T-helper 1 cell treated with Interleukin-12 subunit alpha and Interleukin-12 subunit beta and Interleukin-4 antibody, amounts not matched to agents 30 ng/mL and 1 ng/mL, for 36 hours (primary cell): ENCODE measurements around the gene DAG1. TPM values are rescaled to one million over a fixed set of nuclear protein-coding genes. Genes with fewer than 3 reads are reported as not detected.
"Not testable (repeated sequence)": the region's sequence is repeated elsewhere in the genome, so short reads cannot be mapped to it uniquely, and the experiment has no call there.

ENCODE experiments used
- intact Hi-C: fragments of 100-400 bp; cut with micrococcal nuclease; formaldehyde crosslinking; loops from one replicate; pipeline ENCODE4 v1.15.1; 2024
- total RNA-seq: library from RNA; stranded (reverse); gene quantifications from 2 replicates; pipeline ENCODE4 v1.2.3, GENCODE V29; 2022

DAG1 gene
- total RNA-seq, 1 donor from 2014 or later = 19.2 TPM

DNA sequence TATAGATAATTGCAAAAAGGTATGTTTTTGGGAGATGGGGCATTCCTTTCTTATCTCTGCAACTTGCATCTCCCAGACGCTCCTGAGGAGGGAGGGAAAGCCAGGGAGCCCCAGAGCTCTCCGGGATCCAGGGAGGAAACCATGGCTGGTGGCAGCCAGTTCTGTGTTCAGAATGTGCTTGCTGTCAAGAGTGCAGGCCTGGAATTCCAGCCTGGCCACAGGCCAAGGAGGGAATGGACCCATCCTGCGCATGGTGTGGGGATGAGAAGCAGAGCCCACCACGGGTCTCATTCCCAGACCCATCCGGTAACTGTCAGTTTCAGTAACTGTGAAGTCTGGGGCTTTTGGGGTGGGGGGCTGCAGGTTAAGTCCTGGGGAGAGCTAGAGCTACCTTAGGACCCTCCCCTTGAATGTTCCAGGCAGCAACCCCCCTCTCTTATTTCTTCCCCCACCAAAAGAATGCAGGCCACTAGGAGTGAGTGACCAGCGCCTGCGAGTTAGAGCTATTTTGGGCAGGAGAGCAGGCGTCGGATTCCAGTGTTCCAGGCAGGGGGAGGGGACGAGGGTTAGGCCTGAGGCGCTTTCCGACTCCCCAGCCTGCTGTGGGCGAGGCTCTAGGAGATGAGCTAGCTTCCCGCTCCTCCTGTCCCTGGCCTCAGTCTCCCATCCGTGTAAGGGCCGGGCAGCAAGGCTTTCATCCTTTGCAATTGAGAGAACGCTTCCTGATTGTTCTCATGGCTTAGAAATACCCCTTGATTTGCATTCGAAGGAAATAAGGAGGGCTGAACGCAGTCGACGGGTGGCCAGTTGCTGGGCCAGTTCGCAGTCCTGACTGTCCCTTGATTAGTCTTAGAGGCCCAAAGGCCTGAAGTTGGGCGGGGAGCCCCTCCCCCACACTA lies 781 bp upstream of the DAG1 start:
- intact Hi-C loops = no loop called here

DNA sequence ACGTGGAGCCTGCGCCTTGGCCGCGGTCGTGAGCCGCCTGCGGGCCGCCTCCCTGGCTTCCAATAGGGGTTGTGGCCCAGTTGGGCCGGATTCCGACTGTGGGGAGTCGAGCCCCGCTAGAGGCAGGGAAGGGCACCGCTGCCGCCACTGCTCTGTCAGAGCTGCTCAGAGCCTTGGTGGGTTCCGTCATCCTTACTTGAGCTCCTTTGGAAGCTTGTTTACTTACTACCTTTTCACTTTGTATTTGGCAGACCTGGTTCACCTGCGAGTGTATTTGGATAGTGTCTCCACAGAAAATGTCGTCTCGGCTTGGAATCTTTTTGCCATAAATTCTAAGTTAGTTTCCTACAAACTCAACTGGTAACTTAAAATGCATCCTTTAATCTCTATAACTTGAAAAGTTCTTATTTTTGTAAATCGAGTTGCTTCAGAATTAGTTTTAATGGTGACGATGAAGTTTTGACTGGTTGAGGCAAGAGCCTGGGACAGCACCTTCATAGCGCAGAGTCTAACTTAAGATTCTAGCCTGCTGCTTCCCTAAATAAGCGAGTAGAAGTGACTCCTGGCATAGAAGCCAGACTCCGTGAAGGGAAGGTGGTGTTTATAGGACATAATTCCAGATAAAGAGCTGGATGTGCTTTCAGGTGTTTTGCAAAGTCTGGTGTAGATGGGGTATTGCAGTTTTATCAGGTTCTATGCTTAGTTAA lies 800 bp downstream of the DAG1 start:
- intact Hi-C loops = loop anchor here (1.0 to 10.0 kb wide), 19 partner anchors 22 to 1096 kb away; partner anchors contain the start of genes APEH, BSN, C3orf18 and CCDC71

DNA sequence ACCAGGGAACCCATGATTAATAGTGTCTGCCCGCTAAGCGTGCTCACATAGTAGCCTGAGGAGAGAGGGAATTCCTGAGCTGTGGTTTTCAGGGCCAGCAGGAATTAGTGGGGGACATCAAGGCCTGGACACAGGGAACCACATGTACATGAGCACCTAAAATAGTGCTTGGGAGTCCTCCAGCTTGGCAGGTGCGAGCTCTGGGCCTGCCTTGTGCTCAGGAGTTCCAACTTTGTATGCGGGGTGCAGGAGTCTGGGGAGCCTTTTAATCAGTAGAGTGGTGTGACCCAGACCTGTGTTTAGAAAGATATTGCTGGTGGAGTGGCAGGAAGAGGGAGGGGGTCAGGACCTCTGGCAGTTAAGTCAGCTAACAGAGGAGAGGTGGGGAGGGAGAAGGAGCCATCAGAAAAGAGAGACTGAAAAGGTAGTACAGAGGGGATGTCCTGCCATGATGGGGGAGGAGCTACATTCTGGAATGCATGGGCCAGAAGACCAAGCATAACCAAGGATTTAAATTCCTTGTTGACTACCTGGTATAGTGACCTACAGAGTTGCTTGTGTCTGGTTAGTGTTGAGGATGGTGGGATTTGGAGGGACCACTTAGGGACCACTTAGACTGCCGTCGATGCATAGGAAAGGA lies 1.9 kb downstream of the DAG1 start:
- intact Hi-C loops = loop anchor here (2.0 to 10.0 kb wide), 6 partner anchors 67 to 1095 kb away; partner anchors contain the start of genes C3orf18, HEMK1, HYAL3 and IFRD2

DNA sequence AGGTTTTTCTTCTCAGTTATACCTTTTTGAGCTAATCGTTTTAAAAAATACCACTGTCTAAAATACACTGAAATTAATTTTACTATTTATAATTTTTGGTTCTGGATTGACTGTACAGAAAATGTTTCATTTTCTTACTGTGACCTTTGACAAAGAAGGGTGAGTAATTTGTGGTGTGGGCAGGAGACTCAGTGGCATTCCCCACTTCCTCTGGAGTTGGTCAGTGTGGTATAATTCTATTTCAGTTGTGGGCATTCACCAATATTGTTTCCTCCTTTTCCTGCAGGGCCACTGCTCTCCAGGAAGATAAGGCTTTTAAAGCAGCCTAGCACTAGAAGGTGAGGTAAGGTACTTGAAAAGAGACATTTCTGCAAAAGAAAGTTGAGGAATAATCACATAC lies 6.5 kb downstream of the DAG1 start:
- intact Hi-C loops = loop anchor here (10.0 kb wide), 1 partner anchor 818 kb away; the partner anchor contains the start of genes HYAL3, IFRD2 and NAA80

- intact Hi-C loops = no loop called here
Observed at GRCh38 chr3:49482766-49483165, 12.7 kb downstream of the DAG1 start.

- intact Hi-C loops = no loop called here
Observed at GRCh38 chr3:49484471-49484870, 14.4 kb downstream of the DAG1 start.

- intact Hi-C loops = no loop called here
Observed at GRCh38 chr3:49489247-49489646, 19.2 kb downstream of the DAG1 start.

GRCh38 chr3:49492969-49493368 lies 22.9 kb downstream of the DAG1 start:
- intact Hi-C loops = no loop called here

DNA sequence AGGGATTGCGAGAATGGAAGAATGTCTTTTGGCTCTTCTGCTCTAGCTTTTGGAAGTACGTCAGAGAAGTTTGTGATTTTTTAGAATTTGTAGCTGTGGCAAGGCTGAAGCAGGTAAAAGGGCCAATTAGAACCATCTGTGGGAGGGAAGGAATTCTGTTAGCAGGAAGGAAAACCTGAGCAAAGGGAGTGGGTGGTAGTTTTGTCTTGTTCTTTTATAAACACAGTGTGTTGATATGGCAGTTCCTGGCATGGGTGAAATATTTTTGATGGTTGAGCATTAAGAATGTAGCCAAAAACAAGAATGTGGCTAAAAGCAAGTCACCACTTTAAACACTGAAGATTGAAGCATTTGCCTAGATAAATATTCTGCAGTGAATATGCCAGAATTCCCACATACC lies 23.8 kb downstream of the DAG1 start:
- intact Hi-C loops = no loop called here

DNA sequence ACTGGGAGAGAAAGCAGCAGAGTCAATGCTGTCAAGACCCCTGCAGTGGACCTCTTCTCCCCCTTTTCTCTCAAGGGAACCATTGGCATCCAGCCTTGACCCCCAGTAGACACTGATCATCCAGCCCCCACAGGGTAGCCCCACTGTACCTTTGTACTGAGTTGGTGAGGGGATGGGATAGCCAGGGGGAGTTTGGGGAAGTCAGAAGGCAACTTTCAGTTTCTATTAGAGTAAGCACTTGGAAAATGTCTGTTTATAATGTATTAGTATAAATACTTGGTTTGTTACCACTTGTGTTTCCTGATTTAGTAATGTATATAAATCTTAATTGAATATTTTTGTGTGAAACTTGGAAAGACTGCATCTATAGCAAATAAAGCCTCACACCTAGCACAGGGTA lies 25.0 kb downstream of the DAG1 start:
- intact Hi-C loops = no loop called here

DNA sequence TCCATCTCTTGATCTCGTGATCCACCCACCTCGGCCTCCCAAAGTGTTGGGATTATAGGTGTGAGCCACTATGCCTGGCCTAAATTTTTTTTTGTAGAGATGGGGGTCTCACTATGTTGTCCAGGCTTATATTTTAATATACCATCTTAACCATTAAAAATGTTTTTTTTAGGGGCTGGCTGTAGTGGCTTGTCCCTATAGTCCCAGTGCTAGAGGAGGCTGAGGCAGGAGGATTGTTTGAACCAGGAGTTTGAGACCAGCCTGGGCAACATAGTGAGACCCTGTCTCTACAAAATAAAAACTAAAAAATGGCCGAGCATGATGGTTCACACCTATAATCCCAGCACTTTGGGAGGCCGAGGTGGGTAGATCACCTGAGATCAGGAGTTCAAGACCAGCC lies 26.8 kb downstream of the DAG1 start:
- intact Hi-C loops = not testable (repeated sequence)

DNA sequence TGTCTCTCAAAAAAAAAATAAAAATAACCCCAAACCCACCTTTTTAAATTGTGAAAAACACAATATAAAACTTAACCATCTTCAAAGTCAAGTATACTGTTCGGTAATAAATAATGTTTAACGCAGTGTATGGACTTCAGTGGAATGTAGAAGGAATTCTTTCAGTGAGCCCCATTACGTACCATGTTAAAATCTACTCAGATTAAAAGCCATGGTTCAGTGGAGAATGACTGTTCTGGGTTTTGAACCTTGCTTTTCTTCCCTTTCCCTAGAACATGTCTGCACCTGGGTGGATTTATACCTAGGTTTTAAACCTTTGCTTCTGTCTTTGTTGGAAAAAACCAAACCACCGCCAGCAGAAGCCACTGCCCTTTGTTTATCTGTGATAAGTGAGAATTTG lies 27.5 kb downstream of the DAG1 start:
- intact Hi-C loops = no loop called here

GRCh38 chr3:49498239-49498638 lies 28.2 kb downstream of the DAG1 start:
- intact Hi-C loops = no loop called here

- intact Hi-C loops = no loop called here
Observed at GRCh38 chr3:49498648-49499047, 28.6 kb downstream of the DAG1 start.

- intact Hi-C loops = no loop called here
Observed at GRCh38 chr3:49500205-49500731, 30.2 kb downstream of the DAG1 start.

GRCh38 chr3:49500732-49501609 lies 30.9 kb downstream of the DAG1 start:
- intact Hi-C loops = no loop called here

- intact Hi-C loops = no loop called here
Observed at GRCh38 chr3:49501842-49502241, 31.8 kb downstream of the DAG1 start.

GRCh38 chr3:49506906-49507305 lies 36.8 kb downstream of the DAG1 start:
- intact Hi-C loops = no loop called here

- intact Hi-C loops = no loop called here
Observed at GRCh38 chr3:49509028-49509561, 39.0 kb downstream of the DAG1 start.

GRCh38 chr3:49511639-49512038 lies 41.6 kb downstream of the DAG1 start:
- intact Hi-C loops = no loop called here
